WTC11 (cell line): Measurements from ENCODE around the gene RPL39L. TPM values are rescaled to one million over a fixed set of nuclear protein-coding genes. Genes with fewer than 3 reads are reported as not detected.

Source experiments
- ATAC-seq: fragments of 200-7000 bp; cut with Tn5 transposase; 2 replicates; pipeline ENCODE4 v1.10.0; 2021; ENCODE audit warnings: mild to moderate bottlenecking, moderate library complexity
- CTCF ChIA-PET: fragments of 300-600 bp; sonication (Branson Sonifier 250); formaldehyde crosslinking; loops from one replicate; lab custom pipeline; 2021; ENCODE audit warnings: antibody characterized with exemption; lab: Charles Lee
- POLR2A ChIA-PET: fragments of 350-600 bp; sonication (Branson Sonifier 250); formaldehyde crosslinking; loops from one replicate; lab custom pipeline; 2021; ENCODE audit warnings: antibody characterized with exemption; lab: Charles Lee
- DNase-seq: peaks from one replicate; pipeline ENCODE4 v3.0.0; 2021; ENCODE audit warnings: low spot score
- H3K27ac Mint-ChIP-seq: 2 replicates; pipeline ENCODE4 v1.8.0; 2021; ENCODE audit warnings: mixed read lengths
- H3K27me3 Mint-ChIP-seq: 2 replicates; pipeline ENCODE4 v1.8.0; 2021; ENCODE audit warnings: low read depth, mild to moderate bottlenecking, moderate library complexity, mixed read lengths
- H3K36me3 Mint-ChIP-seq: 2 replicates; pipeline ENCODE4 v1.8.0; 2021; ENCODE audit warnings: mixed read lengths
- H3K4me1 Mint-ChIP-seq: 2 replicates; pipeline ENCODE4 v1.8.0; 2022; ENCODE audit warnings: mixed read lengths
- H3K4me3 Mint-ChIP-seq: 2 replicates; pipeline ENCODE4 v1.8.0; 2021; ENCODE audit warnings: mild to moderate bottlenecking, moderate library complexity, mixed read lengths
- H3K9me3 Mint-ChIP-seq: 2 replicates; pipeline ENCODE4 v1.8.0; 2021; ENCODE audit warnings: mixed read lengths
- ARID4B ChIP-seq: sonication (generic); formaldehyde crosslinking; IDR thresholded peaks from 2 replicates; pipeline ENCODE4 v1.8.0; 2023; ENCODE audit warnings: missing genetic modification reagents, mild to moderate bottlenecking, borderline replicate concordance
- ATF1 ChIP-seq: sonication (generic); formaldehyde crosslinking; IDR thresholded peaks from 2 replicates; pipeline ENCODE4 v1.8.1; 2023; ENCODE audit warnings: mild to moderate bottlenecking, moderate library complexity, missing genetic modification reagents
- CREB1 ChIP-seq: sonication (generic); formaldehyde crosslinking; IDR thresholded peaks from 2 replicates; pipeline ENCODE4 v1.8.0; 2023; ENCODE audit warnings: mild to moderate bottlenecking, missing genetic modification reagents
- GRHL2 ChIP-seq: fragments of 250-450 bp; sonication (Bioruptor Pico); IDR thresholded peaks from 2 replicates; pipeline ENCODE4 v1.8.0; 2022; ENCODE audit warnings: mild to moderate bottlenecking, moderate library complexity; ENCODE audit not compliant: insufficient replicate concordance, severe bottlenecking
- HMGA2 ChIP-seq: fragments of 250-450 bp; sonication (Bioruptor Pico); IDR thresholded peaks from 2 replicates; pipeline ENCODE4 v1.4.0; 2021; ENCODE audit warnings: mild to moderate bottlenecking, moderate library complexity
- JAZF1 ChIP-seq: fragments of 250-450 bp; sonication (Bioruptor Pico); IDR thresholded peaks from 2 replicates; pipeline ENCODE4 v1.9.0; 2021; ENCODE audit warnings: moderate library complexity, mild to moderate bottlenecking, inconsistent platforms
- JUN ChIP-seq: sonication (generic); formaldehyde crosslinking; IDR thresholded peaks from 2 replicates; pipeline ENCODE4 v1.8.0; 2023; ENCODE audit warnings: mild to moderate bottlenecking, missing genetic modification reagents
- KAT7 ChIP-seq: sonication (generic); formaldehyde crosslinking; IDR thresholded peaks from 2 replicates; pipeline ENCODE4 v1.8.1; 2023; ENCODE audit warnings: missing genetic modification reagents, mild to moderate bottlenecking, borderline replicate concordance
- OVOL2 ChIP-seq: fragments of 250-450 bp; sonication (Bioruptor Pico); IDR thresholded peaks from 2 replicates; pipeline ENCODE4 v1.9.0; 2021; ENCODE audit warnings: mild to moderate bottlenecking, borderline replicate concordance
- PREB ChIP-seq: sonication (generic); formaldehyde crosslinking; IDR thresholded peaks from 2 replicates; pipeline ENCODE4 v1.8.1; 2022; ENCODE audit warnings: mild to moderate bottlenecking, missing genetic modification reagents, moderate library complexity, borderline replicate concordance
- ZBTB21 ChIP-seq: sonication (generic); formaldehyde crosslinking; IDR thresholded peaks from 2 replicates; pipeline ENCODE4 v1.8.1; 2023; ENCODE audit warnings: mild to moderate bottlenecking, missing genetic modification reagents, borderline replicate concordance
- ZMAT4 ChIP-seq: fragments of 250-450 bp; sonication (Bioruptor Pico); IDR thresholded peaks from 2 replicates; pipeline ENCODE4 v1.9.0; 2021; ENCODE audit warnings: mild to moderate bottlenecking
- ZNF416 ChIP-seq: fragments of 250-450 bp; sonication (Bioruptor Pico); IDR thresholded peaks from 2 replicates; pipeline ENCODE4 v1.9.0; 2021; ENCODE audit warnings: mild to moderate bottlenecking, inconsistent platforms
- ZNF532 ChIP-seq: fragments of 250-450 bp; sonication (Bioruptor Pico); IDR thresholded peaks from 2 replicates; pipeline ENCODE4 v1.9.0; 2021; ENCODE audit warnings: mild to moderate bottlenecking, borderline replicate concordance
- total RNA-seq: library from RNA; stranded (reverse); gene quantifications from 3 replicates; pipeline ENCODE4 v1.2.3, GENCODE V29; 2021
- TF ChIP-seq, protein P1 (sequence below): sonication (generic); formaldehyde crosslinking; IDR thresholded peaks from 2 replicates; pipeline ENCODE4 v1.8.1; 2023; ENCODE audit warnings: mild to moderate bottlenecking, moderate library complexity, missing genetic modification reagents
- TF ChIP-seq, protein P2 (sequence below): sonication (generic); formaldehyde crosslinking; IDR thresholded peaks from 2 replicates; pipeline ENCODE4 v1.8.1; 2023; ENCODE audit warnings: mild to moderate bottlenecking, missing genetic modification reagents, moderate library complexity
- TF ChIP-seq, protein P3 (sequence below): sonication (generic); formaldehyde crosslinking; IDR thresholded peaks from 2 replicates; pipeline ENCODE4 v1.8.1; 2023; ENCODE audit warnings: mild to moderate bottlenecking, missing genetic modification reagents
- TF ChIP-seq, protein P4 (sequence below): sonication (generic); formaldehyde crosslinking; IDR thresholded peaks from 2 replicates; pipeline ENCODE4 v1.8.1; 2022; ENCODE audit warnings: mild to moderate bottlenecking, moderate library complexity, missing genetic modification reagents

Gene RPL39L
- total RNA-seq, 1 experiment from 2014 or later: 78.3 TPM

- ATAC-seq (no peak), DNase-seq (no peak)
- H3K9me3 Mint-ChIP-seq: peaks cover 33% of the 10 kb centered on the region
- ChIA-PET POLR2A (interaction anchor here (0.8 kb wide), 1 partner anchor 28 kb away, joined by 3 read pairs; no protein-coding TSS in a partner anchor), CTCF (interaction anchor here (1.1 to 1.8 kb wide), 5 partner anchors 18 to 236 kb away, joined by 3 to 12 read pairs (median 5); partner anchors contain the start of gene RPL39L)
- TF ChIP-seq, protein P1, sequence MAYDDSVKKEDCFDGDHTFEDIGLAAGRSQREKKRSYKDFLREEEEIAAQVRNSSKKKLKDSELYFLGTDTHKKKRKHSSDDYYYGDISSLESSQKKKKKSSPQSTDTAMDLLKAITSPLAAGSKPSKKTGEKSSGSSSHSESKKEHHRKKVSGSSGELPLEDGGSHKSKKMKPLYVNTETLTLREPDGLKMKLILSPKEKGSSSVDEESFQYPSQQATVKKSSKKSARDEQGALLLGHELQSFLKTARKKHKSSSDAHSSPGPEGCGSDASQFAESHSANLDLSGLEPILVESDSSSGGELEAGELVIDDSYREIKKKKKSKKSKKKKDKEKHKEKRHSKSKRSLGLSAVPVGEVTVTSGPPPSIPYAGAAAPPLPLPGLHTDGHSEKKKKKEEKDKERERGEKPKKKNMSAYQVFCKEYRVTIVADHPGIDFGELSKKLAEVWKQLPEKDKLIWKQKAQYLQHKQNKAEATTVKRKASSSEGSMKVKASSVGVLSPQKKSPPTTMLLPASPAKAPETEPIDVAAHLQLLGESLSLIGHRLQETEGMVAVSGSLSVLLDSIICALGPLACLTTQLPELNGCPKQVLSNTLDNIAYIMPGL (CRISPR knock-in tag): no peak
- TF ChIP-seq KAT7 (CRISPR knock-in tag) (no peak), HMGA2 (CRISPR knock-in tag) (no peak), CREB1 (no peak)
- peaks cover 25% of the 10 kb centered on the region for H3K4me1 Mint-ChIP-seq
- H3K36me3 Mint-ChIP-seq: peaks cover 22% of the 10 kb centered on the region
- H3K4me3 Mint-ChIP-seq: no peak overlapping the region
- H3K27ac Mint-ChIP-seq: no peak overlapping the region
- H3K27me3 Mint-ChIP-seq: peaks cover 2% of the 10 kb centered on the region; the same call in 1 of the 2 replicates
Measured at GRCh38 chr3:187085021-187085666, 54.2 kb downstream of the RPL39L start.

DNA sequence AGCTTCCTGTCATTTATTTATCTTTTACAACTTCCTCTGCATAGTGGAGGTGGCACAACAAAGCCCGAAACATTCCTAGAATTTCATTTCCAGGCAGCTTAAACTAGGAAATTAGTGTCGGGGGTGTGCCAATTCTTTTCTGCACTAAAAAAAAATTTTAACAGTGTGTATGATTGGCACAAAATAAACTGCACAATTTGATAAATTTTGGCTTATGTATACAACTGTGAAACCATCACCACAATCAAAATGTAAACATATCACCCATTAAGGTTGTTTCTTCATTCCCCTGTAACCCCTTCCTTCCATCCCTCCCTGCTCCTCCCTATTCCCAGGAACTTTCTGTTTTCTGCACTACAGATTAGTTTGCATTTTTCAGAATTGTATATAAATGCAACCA lies 54.7 kb downstream of the RPL39L start:
- TF ChIP-seq, protein P2, sequence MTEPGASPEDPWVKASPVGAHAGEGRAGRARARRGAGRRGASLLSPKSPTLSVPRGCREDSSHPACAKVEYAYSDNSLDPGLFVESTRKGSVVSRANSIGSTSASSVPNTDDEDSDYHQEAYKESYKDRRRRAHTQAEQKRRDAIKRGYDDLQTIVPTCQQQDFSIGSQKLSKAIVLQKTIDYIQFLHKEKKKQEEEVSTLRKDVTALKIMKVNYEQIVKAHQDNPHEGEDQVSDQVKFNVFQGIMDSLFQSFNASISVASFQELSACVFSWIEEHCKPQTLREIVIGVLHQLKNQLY: no peak
- TF ChIP-seq ZMAT4 (CRISPR knock-in tag): no peak
- TF ChIP-seq JAZF1 (CRISPR knock-in tag): no peak
- TF ChIP-seq JUN (CRISPR knock-in tag): no peak
- TF ChIP-seq ZBTB21 (CRISPR knock-in tag): no peak
- TF ChIP-seq GRHL2 (CRISPR knock-in tag): no peak
- TF ChIP-seq, protein P3, sequence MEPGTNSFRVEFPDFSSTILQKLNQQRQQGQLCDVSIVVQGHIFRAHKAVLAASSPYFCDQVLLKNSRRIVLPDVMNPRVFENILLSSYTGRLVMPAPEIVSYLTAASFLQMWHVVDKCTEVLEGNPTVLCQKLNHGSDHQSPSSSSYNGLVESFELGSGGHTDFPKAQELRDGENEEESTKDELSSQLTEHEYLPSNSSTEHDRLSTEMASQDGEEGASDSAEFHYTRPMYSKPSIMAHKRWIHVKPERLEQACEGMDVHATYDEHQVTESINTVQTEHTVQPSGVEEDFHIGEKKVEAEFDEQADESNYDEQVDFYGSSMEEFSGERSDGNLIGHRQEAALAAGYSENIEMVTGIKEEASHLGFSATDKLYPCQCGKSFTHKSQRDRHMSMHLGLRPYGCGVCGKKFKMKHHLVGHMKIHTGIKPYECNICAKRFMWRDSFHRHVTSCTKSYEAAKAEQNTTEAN (CRISPR knock-in tag): no peak
- TF ChIP-seq ZNF416 (CRISPR knock-in tag): no peak
- TF ChIP-seq ATF1: no peak
- no peak for TF ChIP-seq OVOL2
- TF ChIP-seq, protein P4, sequence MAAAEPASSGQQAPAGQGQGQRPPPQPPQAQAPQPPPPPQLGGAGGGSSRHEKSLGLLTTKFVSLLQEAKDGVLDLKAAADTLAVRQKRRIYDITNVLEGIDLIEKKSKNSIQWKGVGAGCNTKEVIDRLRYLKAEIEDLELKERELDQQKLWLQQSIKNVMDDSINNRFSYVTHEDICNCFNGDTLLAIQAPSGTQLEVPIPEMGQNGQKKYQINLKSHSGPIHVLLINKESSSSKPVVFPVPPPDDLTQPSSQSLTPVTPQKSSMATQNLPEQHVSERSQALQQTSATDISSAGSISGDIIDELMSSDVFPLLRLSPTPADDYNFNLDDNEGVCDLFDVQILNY (CRISPR knock-in tag): no peak
- no peak for TF ChIP-seq ZNF532 (CRISPR knock-in tag)
- TF ChIP-seq ARID4B: no peak
- TF ChIP-seq PREB (CRISPR knock-in tag): no peak
- Mint-ChIP-seq H3K27me3 (peaks cover 2% of the 10 kb centered on the region; the same call in 1 of the 2 replicates), H3K27ac (no peak overlapping the region), H3K36me3 (peaks cover 22% of the 10 kb centered on the region), H3K4me3 (no peak overlapping the region), H3K4me1 (peaks cover 29% of the 10 kb centered on the region), H3K9me3 (peaks cover 29% of the 10 kb centered on the region)
- DNase-seq: no peak
- ATAC-seq: 0 out of 2 replicates have a peak, but pooled peaks have one; percentile 21
- ChIA-PET POLR2A (interaction anchor here (0.8 kb wide), 1 partner anchor 29 kb away, joined by 3 read pairs; no protein-coding TSS in a partner anchor), CTCF (interaction anchor here (1.3 to 1.8 kb wide), 4 partner anchors 29 to 235 kb away, joined by 3 to 12 read pairs (median 7); partner anchors contain the start of gene RPL39L)
